ENCODE results near the gene SPAG17.

GRCh38 chr1:118132000-118132399 is 53.0 kb downstream of the SPAG17 start:
- TF ChIP-seq CTCF (conservative IDR thresholded peaks at IDR 0.05; ENCODE audit: low read depth, low read length) (no peak), EZH2 (IDR thresholded peaks at IDR 0.05; ENCODE audit: borderline replicate concordance, low read depth, low read length, poor library complexity, severe bottlenecking) (no peak)
